DLD1 (cell line): ENCODE results near the gene POLD1.
"Not testable (repeated sequence)": the region's sequence is repeated elsewhere in the genome, so short reads cannot be mapped to it uniquely, and the experiment has no call there.

ENCODE experiments used
- in situ Hi-C: cut with HindIII; loops from 2 replicates; pipeline ENCODE4 v1.10.0; 2017; ENCODE audit warnings: low sequenced_read_pairs

The POLD1 gene

DNA sequence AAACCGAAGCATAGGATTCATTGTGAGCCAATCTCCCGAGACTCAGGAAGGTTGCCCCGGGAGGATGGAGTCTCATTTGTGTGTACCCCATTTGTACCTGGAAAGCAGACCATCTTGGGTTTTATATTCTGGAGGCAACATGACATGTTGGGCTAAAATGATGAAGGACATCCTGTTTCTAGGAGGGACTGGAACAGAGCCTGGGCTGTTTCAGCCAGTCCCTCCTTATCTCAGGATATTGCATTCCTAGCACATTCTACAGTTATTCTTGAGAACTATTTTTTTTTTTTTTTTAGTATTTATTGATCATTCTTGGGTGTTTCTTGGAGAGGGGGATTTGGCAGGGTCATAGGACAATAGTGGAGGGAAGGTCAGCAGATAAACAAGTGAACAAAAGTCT is 6.1 kb downstream of the POLD1 start:
- in situ Hi-C loops: not testable (repeated sequence)

GRCh38 chr19:50390952-50391351 is 6.8 kb downstream of the POLD1 start:
- in situ Hi-C loops: not testable (repeated sequence)

GRCh38 chr19:50392759-50393158 is 8.6 kb downstream of the POLD1 start:
- in situ Hi-C loops: no loop called here

DNA sequence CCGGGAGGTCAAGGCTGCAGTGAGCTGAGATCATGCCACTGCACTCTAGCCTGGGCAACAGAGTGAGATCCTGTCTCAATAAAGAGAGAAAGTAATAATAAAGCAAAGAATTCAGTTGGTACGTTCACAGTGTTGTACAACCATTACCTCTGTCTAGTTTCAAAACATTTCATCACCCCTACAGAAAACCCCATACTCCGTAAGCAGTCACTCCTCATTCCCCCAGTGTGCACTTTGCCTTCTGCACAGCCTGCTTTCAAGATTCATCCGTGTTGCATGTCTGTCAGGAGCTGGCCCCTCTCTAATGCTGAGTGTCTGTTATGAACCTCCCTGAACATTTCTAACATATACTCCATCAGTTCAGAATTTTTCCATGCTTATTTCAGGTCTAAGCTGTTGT is 9.4 kb downstream of the POLD1 start:
- in situ Hi-C loops: no loop called here

DNA sequence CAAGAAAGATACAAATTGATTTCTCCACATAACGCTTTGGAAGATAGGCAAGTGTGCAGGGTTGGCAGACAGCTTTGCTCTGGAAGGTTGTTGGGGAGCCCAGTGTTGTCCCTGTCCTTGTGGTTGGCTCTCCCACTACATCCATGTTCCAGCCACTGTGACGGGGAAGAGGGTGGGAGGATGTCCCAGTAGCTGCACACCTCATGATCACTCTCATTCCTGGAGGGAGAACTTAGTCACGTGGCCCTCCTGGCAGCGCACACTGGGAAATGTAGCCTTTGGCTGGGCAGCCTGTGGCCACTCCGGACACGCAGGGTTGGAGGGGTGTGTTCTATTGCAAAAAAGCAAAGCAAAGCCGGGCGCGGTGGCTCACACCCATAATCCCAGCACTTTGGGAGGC is 9.9 kb downstream of the POLD1 start:
- in situ Hi-C loops: no loop called here

GRCh38 chr19:50398675-50399367 is 14.7 kb downstream of the POLD1 start:
- in situ Hi-C loops: no loop called here

DNA sequence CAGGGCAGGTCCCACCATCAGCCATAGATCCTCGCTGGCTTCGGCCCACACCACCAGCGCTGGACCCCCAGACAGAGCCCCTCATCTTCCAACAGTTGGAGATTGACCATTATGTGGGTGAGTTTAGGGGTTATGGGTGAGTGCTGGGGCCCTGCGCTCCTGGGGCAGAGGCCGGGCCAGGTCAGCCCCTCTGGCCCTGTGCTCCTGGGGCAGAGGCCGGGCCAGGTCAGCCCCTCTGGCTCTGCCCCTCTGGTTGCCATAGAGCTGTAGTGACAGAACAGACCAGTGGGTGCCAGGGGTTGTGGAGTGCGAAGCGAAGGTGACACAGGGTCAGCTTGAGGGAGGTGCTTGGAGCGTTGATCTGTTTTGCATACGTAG is 15.2 kb downstream of the POLD1 start:
- in situ Hi-C loops: no loop called here

- in situ Hi-C loops: no loop called here
Observed at GRCh38 chr19:50401605-50402450, 17.7 kb downstream of the POLD1 start.

GRCh38 chr19:50402544-50403301 is 18.6 kb downstream of the POLD1 start:
- in situ Hi-C loops: no loop called here

GRCh38 chr19:50406156-50406820 is 22.1 kb downstream of the POLD1 start:
- in situ Hi-C loops: no loop called here

DNA sequence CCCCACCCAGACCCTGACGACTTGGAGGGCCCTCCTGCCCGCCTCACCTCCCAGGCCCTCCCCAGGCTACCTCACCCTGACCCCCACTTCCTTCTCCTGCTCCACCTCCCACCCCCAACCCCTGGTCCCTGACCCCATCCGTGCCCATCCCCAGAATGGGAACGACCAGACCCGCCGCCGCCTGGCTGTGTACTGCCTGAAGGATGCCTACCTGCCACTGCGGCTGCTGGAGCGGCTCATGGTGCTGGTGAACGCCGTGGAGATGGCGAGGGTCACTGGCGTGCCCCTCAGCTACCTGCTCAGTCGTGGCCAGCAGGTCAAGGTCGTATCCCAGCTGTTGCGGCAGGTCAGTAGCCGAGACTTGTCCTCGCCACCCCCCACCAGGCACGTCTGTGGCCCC is 22.7 kb downstream of the POLD1 start:
- in situ Hi-C loops: no loop called here

GRCh38 chr19:50409347-50409746 is 25.2 kb downstream of the POLD1 start:
- in situ Hi-C loops: no loop called here

DNA sequence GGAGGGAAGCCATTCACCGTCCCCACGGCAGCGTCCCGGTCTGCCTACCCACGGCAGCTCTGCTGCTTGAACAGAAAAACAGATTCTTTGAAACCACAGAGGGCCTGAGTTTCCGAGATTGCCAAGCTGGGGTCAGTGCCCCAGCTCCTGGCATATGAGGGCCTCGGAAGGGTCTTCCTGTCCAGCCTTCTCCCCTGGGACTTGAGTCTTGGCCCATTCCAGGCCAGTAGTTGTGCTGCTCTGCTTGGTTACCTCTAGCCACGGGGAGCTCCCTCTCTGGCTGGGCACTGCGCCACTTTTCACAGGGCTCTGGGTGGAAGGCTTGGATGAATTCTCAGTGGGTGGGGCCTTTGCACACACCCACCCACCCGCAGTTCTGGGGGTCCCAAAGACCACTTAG is 26.0 kb downstream of the POLD1 start:
- in situ Hi-C loops: no loop called here

DNA sequence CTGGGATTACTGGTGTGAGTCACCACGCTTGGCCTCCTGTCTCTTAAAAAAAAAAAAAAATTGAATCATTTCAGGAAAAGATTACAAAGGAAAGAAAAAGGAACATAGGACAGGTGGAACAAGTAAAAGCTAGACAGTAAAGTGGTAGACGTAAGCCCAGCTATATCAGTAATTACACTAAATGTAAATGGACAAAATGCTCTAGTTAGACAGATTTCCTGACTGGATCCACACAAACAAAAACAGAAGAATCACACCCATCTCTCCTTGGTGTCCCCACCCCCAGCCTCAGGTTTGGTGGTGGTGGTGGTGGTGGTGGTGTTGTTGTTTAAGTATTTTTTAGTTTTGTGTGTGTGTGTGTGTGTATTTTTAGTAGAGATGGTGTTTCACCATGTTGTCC is 28.3 kb downstream of the POLD1 start:
- in situ Hi-C loops: no loop called here

GRCh38 chr19:50413096-50413495 is 28.9 kb downstream of the POLD1 start:
- in situ Hi-C loops: no loop called here

DNA sequence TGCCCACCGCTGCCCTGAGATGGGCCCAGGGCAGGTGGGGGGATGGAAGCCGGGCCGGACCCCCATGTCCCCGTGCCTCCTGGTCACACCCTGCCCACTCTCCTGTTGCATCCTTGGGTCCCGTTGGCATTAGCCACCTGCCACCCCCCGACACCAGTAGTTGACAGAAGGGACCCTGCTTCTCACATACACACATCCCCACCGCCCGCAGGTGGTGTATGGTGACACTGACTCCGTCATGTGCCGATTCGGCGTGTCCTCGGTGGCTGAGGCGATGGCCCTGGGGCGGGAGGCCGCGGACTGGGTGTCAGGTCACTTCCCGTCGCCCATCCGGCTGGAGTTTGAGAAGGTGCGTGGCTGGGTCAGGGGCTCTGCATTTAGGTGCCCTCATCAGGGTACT is 29.4 kb downstream of the POLD1 start:
- in situ Hi-C loops: no loop called here

DNA sequence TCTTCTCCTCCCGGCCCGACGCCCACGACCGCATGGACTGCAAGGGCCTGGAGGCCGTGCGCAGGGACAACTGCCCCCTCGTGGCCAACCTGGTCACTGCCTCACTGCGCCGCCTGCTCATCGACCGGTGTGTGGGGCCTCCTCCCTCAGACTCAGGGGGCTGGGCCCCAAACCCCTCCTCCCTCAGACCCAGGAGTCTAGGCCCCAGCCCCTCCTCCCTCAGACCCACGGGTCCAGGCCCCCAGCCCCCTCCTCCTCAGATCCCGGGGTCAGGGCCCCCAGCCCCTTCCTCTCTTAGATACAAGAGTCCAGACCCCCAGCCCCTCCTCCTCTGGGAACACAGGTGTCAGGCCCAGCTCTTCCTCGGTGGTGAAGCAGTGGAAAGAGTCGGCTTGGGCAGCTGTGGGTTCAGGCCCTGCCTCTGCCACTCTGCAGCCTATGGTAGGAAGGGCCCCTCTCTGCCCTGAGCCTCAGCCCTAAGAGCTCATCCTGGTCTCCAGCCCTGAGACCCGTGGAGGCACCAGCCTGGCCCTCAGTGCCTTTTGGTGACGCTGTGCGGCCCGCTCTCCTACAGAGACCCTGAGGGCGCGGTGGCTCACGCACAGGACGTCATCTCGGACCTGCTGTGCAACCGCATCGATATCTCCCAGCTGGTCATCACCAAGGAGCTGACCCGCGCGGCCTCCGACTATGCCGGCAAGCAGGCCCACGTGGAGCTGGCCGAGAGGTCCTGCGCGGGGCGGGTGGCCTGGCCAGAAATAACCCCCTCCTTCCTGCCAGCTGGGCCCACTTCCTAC is 30.9 kb downstream of the POLD1 start:
- in situ Hi-C loops: no loop called here

DNA sequence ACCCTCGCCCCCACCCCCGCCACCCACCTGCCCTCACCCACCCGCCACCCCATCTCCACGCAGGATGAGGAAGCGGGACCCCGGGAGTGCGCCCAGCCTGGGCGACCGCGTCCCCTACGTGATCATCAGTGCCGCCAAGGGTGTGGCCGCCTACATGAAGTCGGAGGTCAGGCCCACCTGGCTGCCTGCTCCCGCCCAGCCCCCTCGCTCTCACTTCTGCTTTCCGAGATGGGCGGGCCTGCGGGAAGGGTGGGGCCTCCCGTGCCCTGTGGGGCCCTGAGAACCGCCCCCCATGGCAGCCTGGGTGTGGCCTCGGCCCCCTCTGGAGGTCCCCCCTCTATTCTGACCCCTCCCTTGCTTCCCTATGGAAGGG is 31.5 kb downstream of the POLD1 start:
- in situ Hi-C loops: no loop called here

DNA sequence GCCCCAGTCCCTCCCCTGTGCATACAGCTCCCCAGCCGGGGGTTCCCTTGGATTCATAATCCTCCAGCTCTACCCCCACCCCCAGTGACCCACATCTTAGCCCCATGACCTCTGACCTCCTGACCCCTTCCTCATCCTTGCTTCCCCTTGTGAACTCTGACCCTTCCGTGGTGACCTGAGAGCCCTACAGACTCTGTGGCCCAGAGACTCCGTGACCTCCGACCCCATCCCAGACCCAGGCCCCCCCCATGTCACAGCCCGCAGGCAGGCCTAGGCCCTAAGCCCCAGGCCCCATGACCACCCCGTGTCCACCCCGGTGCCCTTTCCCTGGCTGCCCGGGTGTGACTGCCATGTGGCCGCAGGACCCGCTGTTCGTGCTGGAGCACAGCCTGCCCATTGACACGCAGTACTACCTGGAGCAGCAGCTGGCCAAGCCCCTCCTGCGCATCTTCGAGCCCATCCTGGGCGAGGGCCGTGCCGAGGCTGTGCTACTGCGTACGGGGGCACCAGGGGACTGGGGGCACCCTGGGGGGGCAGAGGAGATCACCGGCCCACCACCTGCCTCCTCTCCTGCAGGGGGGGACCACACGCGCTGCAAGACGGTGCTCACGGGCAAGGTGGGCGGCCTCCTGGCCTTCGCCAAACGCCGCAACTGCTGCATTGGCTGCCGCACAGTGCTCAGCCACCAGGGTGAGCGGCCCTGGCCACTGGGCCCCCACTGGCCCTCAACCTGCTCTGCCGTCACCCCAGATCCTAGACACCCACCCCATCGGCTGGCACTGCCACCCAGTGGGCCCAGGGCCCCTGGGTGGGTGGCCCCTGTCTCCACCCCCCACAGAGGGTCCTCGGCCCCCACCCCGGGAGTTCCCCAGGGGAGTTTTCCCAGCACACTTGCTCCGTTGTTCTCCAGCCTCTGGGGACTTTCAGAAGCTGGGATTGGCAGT is 32.2 kb downstream of the POLD1 start:
- in situ Hi-C loops: no loop called here
